ENCODE data around the gene TMEM144.

Gene TMEM144

GRCh38 chr4:158285429-158286216 lies 75.3 kb downstream of the TMEM144 start:
- no peak overlapping the region for H3K4me3 ChIP-seq (ENCODE audit: low read depth in 1 of 5, low read length in 5 of 5)
- H3K4me1 ChIP-seq (ENCODE audit: control insufficient read depth in 5 of 5, insufficient read depth in 5 of 5, low read length in 5 of 5) = no peaks in the 10 kb centered on the region
- H3K27ac ChIP-seq (ENCODE audit: low read depth, low read length) = no peak overlapping the region
- no peaks in the 10 kb centered on the region for H3K36me3 ChIP-seq (ENCODE audit: control insufficient read depth in 5 of 5, insufficient read depth in 5 of 5, low read length in 5 of 5)
- no peaks in the 10 kb centered on the region for H3K9me3 ChIP-seq (ENCODE audit: control insufficient read depth in 5 of 5, low read length in 5 of 5)
- H3K27me3 ChIP-seq (ENCODE audit: control insufficient read depth in 5 of 5, insufficient read depth in 4 of 5, low read length in 5 of 5) = no peaks in the 10 kb centered on the region
- H3K9ac ChIP-seq (ENCODE audit: low read length in 5 of 5) = no peak overlapping the region

DNA sequence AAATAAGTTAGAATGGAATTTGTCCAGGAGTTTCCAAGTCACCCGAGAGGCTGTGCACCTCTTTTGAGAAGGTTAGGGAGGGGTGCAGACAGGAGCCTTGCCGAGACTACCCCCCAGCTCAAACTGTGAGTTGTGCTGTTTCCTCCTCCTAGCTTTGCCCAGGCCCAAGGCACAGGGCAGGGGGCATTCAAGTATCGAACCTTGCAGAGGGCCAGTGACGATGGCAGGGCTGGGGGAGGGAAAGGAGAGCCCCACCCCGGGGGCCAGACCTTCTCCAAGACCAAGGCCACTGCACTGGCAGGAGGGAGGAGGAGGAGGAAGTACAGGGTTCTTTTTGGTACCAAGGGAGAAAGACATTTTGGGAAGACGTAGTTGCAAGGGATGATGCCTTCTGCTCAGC lies 80.6 kb downstream of the TMEM144 start:
- H3K27ac ChIP-seq (ENCODE audit: low read depth, low read length) = no peak overlapping the region
- H3K4me1 ChIP-seq (ENCODE audit: control insufficient read depth in 5 of 5, insufficient read depth in 5 of 5, low read length in 5 of 5) = no peaks in the 10 kb centered on the region
- no peak overlapping the region for H3K4me3 ChIP-seq (ENCODE audit: low read depth in 1 of 5, low read length in 5 of 5)
- H3K9ac ChIP-seq (ENCODE audit: low read length in 5 of 5) = no peak overlapping the region
- H3K9me3 ChIP-seq (ENCODE audit: control insufficient read depth in 5 of 5, low read length in 5 of 5) = peaks cover 0 to 4% (median 0%) of the 10 kb centered on the region in 5 donors
- no peaks in the 10 kb centered on the region for H3K27me3 ChIP-seq (ENCODE audit: control insufficient read depth in 5 of 5, insufficient read depth in 4 of 5, low read length in 5 of 5)
- no peaks in the 10 kb centered on the region for H3K36me3 ChIP-seq (ENCODE audit: control insufficient read depth in 5 of 5, insufficient read depth in 5 of 5, low read length in 5 of 5)

DNA sequence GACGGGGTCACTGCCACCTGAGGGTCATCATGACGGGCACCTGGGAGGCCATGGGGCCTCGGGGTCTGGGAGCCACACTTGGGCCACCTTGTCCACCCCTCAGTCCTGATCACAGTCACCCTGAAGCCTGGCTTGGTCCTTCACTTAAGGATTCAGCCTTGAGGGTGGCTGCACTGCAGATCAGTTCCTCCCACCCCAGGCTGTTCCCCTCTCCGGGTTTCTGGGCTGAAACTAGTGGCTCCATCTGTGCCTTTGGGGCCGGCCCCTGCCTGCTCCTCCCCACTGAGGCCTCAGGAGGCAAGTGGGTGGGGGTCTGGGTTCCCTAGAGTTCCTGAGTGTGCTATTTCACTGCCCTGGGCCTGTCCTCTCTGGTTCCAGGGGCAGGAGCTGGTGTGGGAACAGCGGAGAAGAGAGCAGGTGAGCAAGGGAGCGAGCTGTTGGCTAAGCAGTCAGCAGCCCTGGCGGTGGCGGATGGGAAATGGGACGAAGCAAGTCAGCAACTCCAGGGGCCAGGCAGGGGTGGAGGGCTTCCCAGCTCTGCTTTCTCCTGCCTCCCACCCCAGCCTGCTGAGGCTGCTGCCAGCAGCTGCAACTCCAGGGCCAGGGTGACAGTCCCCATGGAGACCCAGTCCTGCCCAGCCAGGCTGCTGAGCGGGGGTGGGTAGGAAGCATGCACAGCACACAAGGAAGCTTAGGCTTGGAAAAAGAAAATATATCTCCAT lies 81.2 kb downstream of the TMEM144 start:
- no peaks in the 10 kb centered on the region for H3K36me3 ChIP-seq (ENCODE audit: control insufficient read depth in 5 of 5, insufficient read depth in 5 of 5, low read length in 5 of 5)
- H3K27me3 ChIP-seq (ENCODE audit: control insufficient read depth in 5 of 5, insufficient read depth in 4 of 5, low read length in 5 of 5) = no peaks in the 10 kb centered on the region
- no peaks in the 10 kb centered on the region for H3K4me1 ChIP-seq (ENCODE audit: control insufficient read depth in 5 of 5, insufficient read depth in 5 of 5, low read length in 5 of 5)
- H3K9me3 ChIP-seq (ENCODE audit: control insufficient read depth in 5 of 5, low read length in 5 of 5) = peaks cover 0 to 4% (median 0%) of the 10 kb centered on the region in 5 donors
- no peak overlapping the region for H3K9ac ChIP-seq (ENCODE audit: low read length in 5 of 5)
- no peak overlapping the region for H3K4me3 ChIP-seq (ENCODE audit: low read depth in 1 of 5, low read length in 5 of 5)
- no peak overlapping the region for H3K27ac ChIP-seq (ENCODE audit: low read depth, low read length)

GRCh38 chr4:158292156-158292555 lies 81.9 kb downstream of the TMEM144 start:
- Histone ChIP-seq H3K27ac (ENCODE audit: low read depth, low read length) (no peak overlapping the region), H3K4me3 (ENCODE audit: low read depth in 1 of 5, low read length in 5 of 5) (no peak overlapping the region), H3K4me1 (ENCODE audit: control insufficient read depth in 5 of 5, insufficient read depth in 5 of 5, low read length in 5 of 5) (no peaks in the 10 kb centered on the region), H3K9ac (ENCODE audit: low read length in 5 of 5) (no peak overlapping the region), H3K27me3 (ENCODE audit: control insufficient read depth in 5 of 5, insufficient read depth in 4 of 5, low read length in 5 of 5) (no peaks in the 10 kb centered on the region), H3K9me3 (ENCODE audit: control insufficient read depth in 5 of 5, low read length in 5 of 5) (peaks cover 0 to 4% (median 0%) of the 10 kb centered on the region in 5 donors), H3K36me3 (ENCODE audit: control insufficient read depth in 5 of 5, insufficient read depth in 5 of 5, low read length in 5 of 5) (no peaks in the 10 kb centered on the region)

GRCh38 chr4:158295053-158295452 lies 84.8 kb downstream of the TMEM144 start:
- Histone ChIP-seq H3K9ac (ENCODE audit: low read length in 5 of 5) (no peak overlapping the region), H3K9me3 (ENCODE audit: control insufficient read depth in 5 of 5, low read length in 5 of 5) (peaks cover 0 to 4% (median 0%) of the 10 kb centered on the region in 5 donors), H3K27ac (ENCODE audit: low read depth, low read length) (no peak overlapping the region), H3K4me3 (ENCODE audit: low read depth in 1 of 5, low read length in 5 of 5) (no peak overlapping the region), H3K36me3 (ENCODE audit: control insufficient read depth in 5 of 5, insufficient read depth in 5 of 5, low read length in 5 of 5) (no peaks in the 10 kb centered on the region), H3K27me3 (ENCODE audit: control insufficient read depth in 5 of 5, insufficient read depth in 4 of 5, low read length in 5 of 5) (no peaks in the 10 kb centered on the region), H3K4me1 (ENCODE audit: control insufficient read depth in 5 of 5, insufficient read depth in 5 of 5, low read length in 5 of 5) (no peaks in the 10 kb centered on the region)

- H3K9ac ChIP-seq (ENCODE audit: low read length in 5 of 5) = no peak overlapping the region
- H3K9me3 ChIP-seq (ENCODE audit: control insufficient read depth in 5 of 5, low read length in 5 of 5) = peaks cover 0 to 2% (median 0%) of the 10 kb centered on the region in 5 donors
- no peaks in the 10 kb centered on the region for H3K36me3 ChIP-seq (ENCODE audit: control insufficient read depth in 5 of 5, insufficient read depth in 5 of 5, low read length in 5 of 5)
- no peaks in the 10 kb centered on the region for H3K4me1 ChIP-seq (ENCODE audit: control insufficient read depth in 5 of 5, insufficient read depth in 5 of 5, low read length in 5 of 5)
- H3K4me3 ChIP-seq (ENCODE audit: low read depth in 1 of 5, low read length in 5 of 5) = no peak overlapping the region
- H3K27me3 ChIP-seq (ENCODE audit: control insufficient read depth in 5 of 5, insufficient read depth in 4 of 5, low read length in 5 of 5) = no peaks in the 10 kb centered on the region
- H3K27ac ChIP-seq (ENCODE audit: low read depth, low read length) = no peak overlapping the region
These were observed 87.6 kb downstream of the TMEM144 start for GRCh38 chr4:158297866-158298265.

- H3K36me3 ChIP-seq (ENCODE audit: control insufficient read depth in 5 of 5, insufficient read depth in 5 of 5, low read length in 5 of 5) = no peaks in the 10 kb centered on the region
- no peaks in the 10 kb centered on the region for H3K27me3 ChIP-seq (ENCODE audit: control insufficient read depth in 5 of 5, insufficient read depth in 4 of 5, low read length in 5 of 5)
- no peak overlapping the region for H3K27ac ChIP-seq (ENCODE audit: low read depth, low read length)
- no peak overlapping the region for H3K4me3 ChIP-seq (ENCODE audit: low read depth in 1 of 5, low read length in 5 of 5)
- H3K4me1 ChIP-seq (ENCODE audit: control insufficient read depth in 5 of 5, insufficient read depth in 5 of 5, low read length in 5 of 5) = no peaks in the 10 kb centered on the region
- H3K9ac ChIP-seq (ENCODE audit: low read length in 5 of 5) = no peak overlapping the region
- H3K9me3 ChIP-seq (ENCODE audit: control insufficient read depth in 5 of 5, low read length in 5 of 5) = peaks cover 0 to 2% (median 0%) of the 10 kb centered on the region in 5 donors
These were observed 89.2 kb downstream of the TMEM144 start for GRCh38 chr4:158299459-158300007.

DNA sequence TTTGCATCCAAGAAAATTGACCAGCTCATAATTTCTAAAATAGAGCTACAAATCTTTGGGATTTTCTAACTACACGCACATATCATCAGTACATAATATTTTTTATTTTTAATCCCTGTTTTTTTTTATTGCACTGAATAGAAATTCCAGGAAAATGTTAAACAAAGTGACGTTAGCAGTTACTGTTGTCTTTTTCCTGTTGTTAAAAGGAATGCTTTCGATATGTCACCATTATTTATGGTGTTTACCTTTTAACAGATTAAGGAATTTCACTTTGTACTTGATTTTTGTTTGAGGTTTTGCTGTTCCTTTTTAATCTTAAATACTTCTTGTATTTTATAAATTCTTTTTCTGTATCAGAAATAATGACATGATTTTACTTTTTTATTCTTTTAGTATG lies 89.7 kb downstream of the TMEM144 start:
- Histone ChIP-seq H3K9ac (ENCODE audit: low read length in 5 of 5) (no peak overlapping the region), H3K9me3 (ENCODE audit: control insufficient read depth in 5 of 5, low read length in 5 of 5) (no peaks in the 10 kb centered on the region), H3K4me3 (ENCODE audit: low read depth in 1 of 5, low read length in 5 of 5) (no peak overlapping the region), H3K36me3 (ENCODE audit: control insufficient read depth in 5 of 5, insufficient read depth in 5 of 5, low read length in 5 of 5) (no peaks in the 10 kb centered on the region), H3K4me1 (ENCODE audit: control insufficient read depth in 5 of 5, insufficient read depth in 5 of 5, low read length in 5 of 5) (no peaks in the 10 kb centered on the region), H3K27me3 (ENCODE audit: control insufficient read depth in 5 of 5, insufficient read depth in 4 of 5, low read length in 5 of 5) (no peaks in the 10 kb centered on the region), H3K27ac (ENCODE audit: low read depth, low read length) (no peak overlapping the region)

DNA sequence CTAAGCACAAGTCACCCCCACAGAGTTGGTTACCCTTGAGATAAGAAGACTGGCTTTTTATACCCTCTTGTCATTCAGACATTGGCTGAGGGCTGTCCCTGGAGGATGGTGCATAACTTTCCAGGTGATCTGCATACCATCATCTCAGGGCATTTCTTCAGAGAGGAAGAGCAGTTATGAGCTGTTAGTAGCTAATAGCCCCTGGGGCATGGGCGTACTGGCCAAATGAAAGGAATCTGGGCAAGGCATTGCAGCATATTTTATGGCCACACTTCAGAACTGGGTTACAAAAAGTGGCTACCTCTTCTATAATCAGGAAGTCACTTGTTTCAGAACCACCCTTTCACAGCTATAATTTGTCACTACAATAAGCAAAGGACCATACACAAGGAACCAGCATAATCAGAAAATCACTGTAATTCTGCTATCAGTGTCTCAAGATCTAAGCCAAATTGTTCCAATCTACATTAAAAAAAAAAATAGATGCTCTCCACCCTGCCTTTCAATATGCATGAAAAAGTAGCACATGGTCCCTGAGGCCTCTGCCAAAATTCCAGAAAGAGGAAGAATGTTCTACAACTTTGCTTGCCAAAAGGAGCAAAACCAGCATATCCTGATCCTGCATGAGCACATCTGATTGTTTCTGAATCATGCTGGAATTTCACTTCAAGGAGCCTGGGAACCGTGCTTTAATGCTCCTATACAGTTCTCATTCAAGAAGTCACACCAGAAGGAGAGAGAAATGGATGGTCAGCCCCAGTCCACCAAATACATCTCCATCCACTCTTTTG lies 92.0 kb downstream of the TMEM144 start:
- H3K4me1 ChIP-seq (ENCODE audit: control insufficient read depth in 5 of 5, insufficient read depth in 5 of 5, low read length in 5 of 5) = no peaks in the 10 kb centered on the region
- H3K9ac ChIP-seq (ENCODE audit: low read length in 5 of 5) = no peak overlapping the region
- H3K36me3 ChIP-seq (ENCODE audit: control insufficient read depth in 5 of 5, insufficient read depth in 5 of 5, low read length in 5 of 5) = no peaks in the 10 kb centered on the region
- H3K27me3 ChIP-seq (ENCODE audit: control insufficient read depth in 5 of 5, insufficient read depth in 4 of 5, low read length in 5 of 5) = no peaks in the 10 kb centered on the region
- H3K27ac ChIP-seq (ENCODE audit: low read depth, low read length) = no peak overlapping the region
- no peaks in the 10 kb centered on the region for H3K9me3 ChIP-seq (ENCODE audit: control insufficient read depth in 5 of 5, low read length in 5 of 5)
- no peak overlapping the region for H3K4me3 ChIP-seq (ENCODE audit: low read depth in 1 of 5, low read length in 5 of 5)

Data from subcutaneous abdominal adipose tissue (tissue), 5 donors.